ENCODE measurements around the gene TFF1.

- TF ChIP-seq CTCF (conservative IDR thresholded peaks at IDR 0.05; ENCODE audit: low read depth, low read length) (no peak), EZH2 (IDR thresholded peaks at IDR 0.05; ENCODE audit: low read length, unreplicated experiment) (no peak), EZH2phosphoT487 (IDR thresholded peaks at IDR 0.05; ENCODE audit: borderline replicate concordance, low read length) (no peak)
Measured at GRCh38 chr21:42313501-42313969, 52.8 kb downstream of the TFF1 start.

Measured in PC-3 (cell line).